NK-92 (cell line): ENCODE data around the gene PDE4D.

Source experiments
- DNase-seq: peaks from one replicate; lab custom pipeline; 2025; ENCODE audit not compliant: unreplicated experiment; lab: John Stamatoyannopoulos, UW

Gene PDE4D

DNA sequence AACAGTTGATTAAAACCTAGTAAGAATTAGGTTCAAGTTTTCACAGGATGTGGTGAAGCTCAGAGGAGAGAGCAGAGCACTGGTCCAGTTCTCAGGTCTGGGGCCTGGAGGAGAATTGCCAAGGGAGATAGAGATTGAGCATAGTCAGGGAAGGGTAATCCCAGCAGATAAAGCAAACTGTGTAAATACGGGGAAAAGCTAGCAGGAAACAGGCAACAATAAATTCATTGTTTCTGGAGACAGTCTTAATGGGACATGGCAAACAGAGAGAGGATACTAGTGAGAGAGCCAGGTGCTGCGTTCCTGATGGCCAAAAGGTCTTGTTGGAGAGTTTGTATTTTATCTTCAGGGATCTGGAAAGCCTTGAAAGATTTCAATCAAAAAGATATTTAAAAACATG is 333.0 kb downstream of the PDE4D start:
- DNase-seq: no peak

DNA sequence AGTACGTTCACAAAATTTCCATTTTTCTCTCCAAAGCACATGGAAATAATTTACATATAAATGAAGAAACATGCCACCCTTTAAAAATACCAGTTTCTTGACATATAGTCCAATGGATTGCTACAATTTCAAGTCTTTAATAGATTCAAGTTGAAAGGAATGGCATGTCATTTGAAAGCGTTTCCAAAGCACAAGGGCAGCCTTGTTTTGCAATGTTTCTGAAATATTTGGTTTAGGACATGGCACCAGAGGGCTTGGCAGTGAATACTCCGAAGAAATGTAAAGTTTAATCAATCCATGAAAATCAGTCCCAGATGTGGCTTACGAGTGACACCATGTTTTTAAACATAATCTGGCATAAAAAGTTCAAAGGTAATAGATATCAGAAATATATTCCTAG is 333.7 kb downstream of the PDE4D start:
- no peak for DNase-seq

DNA sequence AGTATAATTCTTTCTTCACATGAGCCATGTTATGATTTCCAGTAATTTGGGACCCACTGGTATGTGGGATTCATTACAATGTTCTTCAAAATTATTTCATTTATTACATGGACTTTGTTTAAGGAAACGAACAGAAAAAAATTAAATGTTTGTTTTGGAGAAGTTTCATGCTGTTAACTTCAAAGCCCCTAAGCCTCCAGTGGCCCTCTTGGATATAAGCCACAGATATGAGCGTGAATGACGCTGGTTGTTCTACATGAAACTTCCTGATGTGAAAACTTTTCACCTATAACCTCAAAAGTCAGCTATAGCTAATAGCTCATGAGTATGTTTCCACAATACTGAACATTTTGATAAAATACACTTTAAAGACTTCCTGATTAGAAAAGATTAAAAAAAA is 334.2 kb downstream of the PDE4D start:
- no peak for DNase-seq

DNA sequence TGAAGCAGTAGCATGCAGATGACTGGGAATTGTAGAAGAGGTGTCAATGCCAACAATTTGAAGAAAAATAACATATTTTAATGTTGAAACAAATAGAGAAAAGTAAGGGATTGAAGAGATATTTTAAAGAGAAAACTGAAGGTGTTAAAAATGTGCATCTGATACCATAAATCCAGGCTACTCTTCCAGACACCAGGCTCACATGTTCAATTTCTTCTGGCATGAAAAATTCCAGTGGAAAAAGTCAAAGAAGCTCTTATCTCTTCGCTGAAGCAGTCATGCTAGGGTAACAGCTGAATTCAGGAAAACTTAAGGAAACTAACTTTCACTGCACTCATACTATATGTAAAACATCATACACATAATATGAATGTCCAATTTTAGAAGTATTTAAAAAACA is 335.0 kb downstream of the PDE4D start:
- no peak for DNase-seq

DNA sequence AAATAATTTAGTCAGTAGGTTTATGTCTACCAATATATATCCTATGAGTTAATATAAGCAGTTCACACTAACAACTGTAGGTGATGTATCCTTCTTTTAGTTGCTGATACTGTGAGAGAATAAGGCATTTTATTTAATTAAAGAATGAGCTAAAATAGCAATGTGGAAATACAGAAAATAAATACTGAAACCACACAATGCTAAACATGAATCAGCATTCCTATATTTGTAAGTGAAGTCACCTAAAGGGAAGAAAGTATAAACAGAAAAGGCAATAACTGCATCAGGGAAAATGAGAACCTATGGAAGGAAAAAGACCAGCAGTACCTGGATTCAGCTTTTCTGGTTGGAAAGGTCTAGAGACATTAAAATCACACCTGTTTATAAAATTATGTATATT is 336.0 kb downstream of the PDE4D start:
- no peak for DNase-seq

DNA sequence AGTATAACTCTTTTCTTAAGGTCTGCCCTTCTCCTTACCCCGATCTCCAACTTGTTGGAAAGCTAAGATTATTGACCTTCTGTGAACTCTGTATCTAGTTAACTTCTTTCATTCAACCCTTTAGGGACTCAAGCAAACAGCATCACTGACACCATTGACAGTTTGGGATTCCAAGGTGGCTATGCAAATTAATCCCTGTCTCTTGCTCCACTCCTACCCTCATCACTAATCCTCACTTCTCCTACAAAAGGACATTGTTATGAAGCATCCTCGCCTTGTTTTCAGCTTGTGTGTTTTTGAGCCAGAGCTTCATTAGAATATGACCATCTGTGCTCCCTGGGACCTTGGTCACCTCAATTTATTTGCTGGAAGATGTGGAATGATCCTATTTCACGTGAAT is 337.9 kb downstream of the PDE4D start:
- no peak for DNase-seq

DNA sequence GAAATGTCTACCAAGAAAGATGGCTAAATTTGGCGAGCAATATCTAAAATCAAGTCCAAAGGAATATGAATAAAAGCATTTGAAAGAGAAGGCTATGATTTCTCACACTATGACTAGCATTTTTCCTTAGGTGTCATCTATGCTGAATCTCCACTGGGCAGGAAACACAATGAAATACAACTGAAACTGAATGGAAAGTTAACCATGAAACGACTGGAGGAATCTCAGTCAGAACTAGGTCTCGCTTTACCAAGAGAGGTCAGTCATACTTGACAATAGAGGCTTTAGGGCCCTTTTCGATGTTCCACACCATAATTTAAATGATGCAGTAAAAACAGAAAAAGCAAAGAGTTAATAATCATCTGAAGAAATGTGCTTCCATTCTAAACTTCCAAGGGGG is 339.0 kb downstream of the PDE4D start:
- no peak for DNase-seq

DNA sequence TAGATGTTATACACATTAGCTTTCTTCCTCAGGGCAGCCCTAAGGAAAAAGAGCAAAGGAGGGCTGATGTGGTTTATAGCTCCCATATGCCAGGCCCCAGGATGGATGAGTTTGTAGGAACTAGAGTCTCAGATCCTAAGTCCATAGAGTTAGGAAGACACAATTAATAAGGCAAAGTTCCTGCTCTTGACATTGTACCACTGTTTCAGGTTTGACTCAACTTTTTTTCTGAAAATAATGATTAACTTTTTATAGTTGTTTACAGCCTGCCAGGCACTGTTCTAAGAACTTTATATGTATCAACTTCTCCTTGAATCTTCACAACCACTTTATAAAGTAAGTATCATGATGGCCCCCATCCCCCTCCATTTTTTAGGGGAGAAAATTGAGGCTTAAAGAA is 339.5 kb downstream of the PDE4D start:
- no peak for DNase-seq

DNA sequence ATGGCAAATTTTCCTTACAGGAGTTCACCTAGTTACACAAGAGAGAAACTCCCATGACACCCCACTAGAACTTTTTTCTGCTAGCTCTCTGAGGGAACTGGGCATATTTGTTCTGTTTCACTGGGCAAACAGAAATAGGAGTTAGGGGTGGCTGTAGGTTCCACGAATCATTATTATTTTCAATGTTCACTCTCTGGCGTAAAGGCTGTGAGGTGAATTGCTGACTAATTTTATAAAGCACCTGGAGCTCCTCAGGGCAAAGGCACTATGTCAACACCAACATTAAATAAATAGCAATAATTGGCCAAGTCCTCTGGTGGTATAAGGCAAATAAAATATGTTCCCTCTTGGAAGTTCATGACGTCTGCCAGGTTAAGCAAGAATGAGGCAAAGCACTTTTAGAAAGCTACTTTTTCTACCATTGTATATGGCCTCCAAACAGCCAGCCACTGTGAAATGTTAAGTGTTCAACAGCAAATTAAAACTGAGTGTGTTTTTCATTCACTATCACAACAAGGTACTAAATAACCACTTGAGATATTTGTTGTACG is 344.6 kb downstream of the PDE4D start:
- no peak for DNase-seq

DNA sequence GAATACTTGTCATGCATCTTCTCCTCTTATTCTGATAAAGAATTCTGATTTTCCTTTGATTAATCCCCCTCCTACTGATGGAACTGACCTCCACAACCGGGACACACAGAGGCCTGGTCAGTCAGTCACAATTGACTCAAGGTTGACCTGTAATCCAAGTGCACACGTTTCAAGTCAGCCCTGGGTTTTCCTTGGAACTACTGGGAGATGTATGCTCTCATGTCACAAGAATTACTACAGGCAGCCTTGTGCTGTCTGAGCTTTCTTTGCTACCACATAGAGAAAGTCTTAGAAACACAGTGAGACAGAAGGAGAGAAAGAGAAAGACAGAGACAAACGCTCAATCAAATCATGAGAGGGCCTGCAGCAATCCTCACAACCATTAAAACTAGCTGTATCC is 345.8 kb downstream of the PDE4D start:
- no peak for DNase-seq

DNA sequence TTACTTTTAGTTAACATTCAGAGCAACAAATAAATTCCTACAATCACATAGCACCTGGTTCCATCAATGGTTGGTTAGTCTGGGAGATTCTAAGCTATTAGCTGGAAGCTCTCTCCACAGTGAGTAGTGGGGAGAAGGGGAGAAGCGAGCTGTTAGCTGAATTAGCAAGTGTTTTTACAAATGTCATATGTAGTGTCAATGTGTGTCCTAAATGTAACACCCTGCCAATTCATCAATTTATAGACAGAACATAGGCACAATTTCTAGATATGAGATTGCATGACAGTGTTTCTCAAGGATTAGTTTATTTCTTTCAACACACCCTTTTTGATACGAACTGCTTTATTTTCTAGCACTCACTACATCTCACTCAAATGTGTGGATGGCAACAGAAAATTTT is 349.0 kb downstream of the PDE4D start:
- DNase-seq: no peak

DNA sequence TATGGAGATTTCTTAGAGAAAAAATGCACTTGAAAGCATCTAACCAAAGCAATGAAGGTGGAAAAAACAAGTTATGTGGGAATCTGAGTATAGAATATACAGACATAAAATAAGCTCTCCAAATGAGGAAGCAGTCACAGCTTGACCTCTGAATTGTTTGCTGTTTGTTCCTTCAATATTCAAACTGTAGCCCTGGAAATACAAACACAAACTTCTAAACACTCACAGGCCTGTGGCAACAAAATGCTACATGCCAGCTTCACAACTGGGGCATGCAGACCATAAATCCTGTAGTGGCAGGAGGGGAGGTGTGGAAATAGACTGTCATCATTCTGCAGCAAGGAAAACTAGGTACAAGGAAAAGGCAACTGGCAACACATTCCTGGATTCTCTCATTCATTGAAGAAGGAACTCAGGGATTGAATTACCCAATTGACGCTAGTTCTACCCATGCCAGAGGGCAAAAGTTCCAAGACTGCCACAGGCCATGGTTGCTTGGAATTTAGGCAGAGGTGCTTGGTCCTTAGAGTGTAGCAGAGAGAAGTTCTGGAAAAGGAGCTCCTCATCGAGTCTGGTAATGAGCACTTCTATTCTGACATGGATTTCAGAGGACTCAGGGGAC is 349.6 kb downstream of the PDE4D start:
- no peak for DNase-seq

DNA sequence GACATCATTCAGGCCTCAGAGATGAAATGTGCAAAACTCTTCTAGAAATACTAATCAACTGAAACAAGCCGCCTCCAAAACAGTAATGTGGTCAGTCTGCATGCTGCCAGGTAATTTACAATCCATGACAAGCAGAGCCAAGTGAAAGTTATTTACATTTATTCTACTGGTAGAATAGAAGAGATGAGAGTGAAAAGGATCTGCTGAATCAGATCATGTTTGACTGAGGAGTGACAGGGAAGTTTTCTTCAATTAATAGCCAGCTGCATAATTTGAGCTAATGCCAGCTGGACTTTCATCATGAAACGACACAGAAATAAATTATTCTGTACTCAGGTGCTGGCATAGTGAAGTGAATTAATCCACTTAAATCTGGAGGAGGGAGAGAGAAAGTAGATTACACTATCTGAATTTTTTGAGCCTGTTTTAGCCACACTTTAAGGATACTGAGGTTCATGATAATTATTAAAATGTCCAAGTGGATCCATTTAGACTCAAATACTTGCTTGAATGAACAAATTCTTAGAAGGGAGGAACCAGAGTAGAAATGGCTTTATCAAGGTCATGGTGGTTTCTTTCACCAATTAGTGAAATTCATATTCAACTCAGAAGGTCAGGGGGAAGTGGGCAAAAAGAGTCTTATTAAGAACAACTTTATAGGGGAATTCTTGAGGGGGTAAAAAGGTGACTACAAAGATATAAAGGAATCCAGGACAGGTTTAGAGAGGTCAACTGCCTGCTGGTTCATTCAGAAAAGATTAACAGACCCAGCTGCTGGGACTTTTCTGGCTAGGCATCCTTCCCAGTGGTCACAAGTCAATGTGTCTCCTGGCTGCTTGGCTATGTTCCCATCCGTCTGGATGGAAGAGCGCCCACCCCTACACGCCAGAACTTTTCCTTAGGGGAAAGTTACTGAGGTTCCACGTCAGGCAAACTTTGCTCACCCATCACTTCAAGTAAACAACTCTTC is 350.4 kb downstream of the PDE4D start:
- no peak for DNase-seq

DNA sequence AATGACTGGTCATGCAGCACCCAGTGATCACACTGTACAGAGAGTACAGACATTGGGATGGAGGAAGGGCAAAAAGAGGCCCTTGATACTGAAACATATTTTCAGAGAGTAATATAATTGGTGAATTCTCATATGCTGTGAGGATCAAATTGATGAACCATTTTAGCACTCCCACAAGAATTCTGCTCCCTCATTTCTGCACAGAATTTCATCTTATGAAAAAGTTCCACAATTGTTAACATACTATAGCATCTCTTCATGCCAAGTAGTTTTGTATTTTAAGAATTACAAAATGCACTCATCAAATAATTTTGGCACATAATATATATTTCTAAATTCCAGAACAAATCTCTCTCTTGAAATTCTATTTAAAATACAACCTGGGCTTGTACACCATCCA is 351.2 kb downstream of the PDE4D start:
- DNase-seq: no peak

DNA sequence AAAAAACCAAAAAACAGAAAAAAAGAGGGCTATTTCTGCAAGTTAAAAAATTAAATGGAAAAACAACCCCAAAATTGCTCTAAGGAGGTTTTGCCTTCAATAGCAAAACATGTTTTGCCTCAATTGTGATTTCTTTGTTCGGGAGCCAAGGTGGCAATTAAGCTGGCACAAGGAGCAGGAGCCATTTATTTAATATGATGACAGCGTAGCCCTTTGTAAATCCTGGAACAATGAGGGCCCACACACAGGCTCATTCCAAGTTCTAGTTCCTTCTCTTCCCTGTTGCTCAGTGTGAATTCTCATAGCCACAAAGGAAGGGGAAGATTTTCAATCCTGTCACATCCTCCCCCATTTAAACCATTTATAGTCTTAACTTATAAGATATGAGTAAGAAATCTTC is 353.2 kb downstream of the PDE4D start:
- no peak for DNase-seq

DNA sequence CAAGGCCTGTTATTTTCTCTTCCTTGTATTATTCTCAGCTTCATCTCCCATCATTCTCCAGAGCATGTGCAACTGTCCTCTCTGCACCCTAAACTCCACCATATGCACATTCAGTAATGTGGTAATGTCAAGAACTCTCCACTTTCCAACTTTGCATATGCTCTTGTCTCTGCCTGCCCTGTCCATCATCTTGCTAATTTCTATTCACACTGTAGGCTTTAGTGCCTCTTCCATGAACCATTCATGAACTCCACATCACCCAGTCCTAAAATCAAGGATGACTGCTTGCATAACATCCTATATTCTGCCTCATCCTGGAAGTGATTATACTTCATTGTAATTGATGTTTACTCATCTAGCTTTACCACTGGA is 354.8 kb downstream of the PDE4D start:
- no peak for DNase-seq

DNA sequence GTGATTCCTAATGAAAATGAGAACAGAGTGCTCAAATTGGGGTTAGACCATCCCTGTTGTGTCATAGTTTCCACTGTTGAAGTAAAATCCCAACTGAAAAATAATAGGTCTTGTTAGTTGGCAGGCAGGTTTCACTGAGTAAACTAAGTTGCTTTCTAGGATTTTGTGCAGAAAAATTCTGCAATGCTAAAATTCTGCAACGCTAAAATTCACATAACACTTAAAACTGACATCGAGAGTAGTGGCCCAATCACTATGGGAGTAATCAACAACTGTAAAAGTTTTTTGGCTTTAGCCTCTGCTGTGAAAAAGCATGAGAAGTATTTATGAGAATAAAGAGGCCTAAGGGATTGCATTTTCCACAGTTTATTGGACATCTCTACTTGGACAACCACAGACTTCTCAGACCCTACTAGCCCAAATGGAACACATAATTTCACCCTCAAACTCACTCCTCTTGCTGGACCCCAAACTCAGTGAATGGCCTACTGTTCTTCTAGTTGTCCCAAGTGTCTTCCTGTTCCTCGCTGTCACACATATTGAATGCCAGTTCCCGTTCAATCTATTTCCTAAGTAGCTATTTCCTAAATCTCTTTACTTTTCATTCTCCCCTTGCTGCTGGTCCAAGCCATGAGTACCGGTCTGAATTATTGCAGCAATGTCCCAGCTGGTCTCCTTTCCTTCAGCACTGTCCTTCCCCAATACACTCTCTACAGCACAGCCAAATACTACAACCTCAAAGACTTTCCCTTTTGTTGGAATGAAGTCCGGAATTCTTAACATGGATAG is 355.4 kb downstream of the PDE4D start:
- DNase-seq: no peak

DNA sequence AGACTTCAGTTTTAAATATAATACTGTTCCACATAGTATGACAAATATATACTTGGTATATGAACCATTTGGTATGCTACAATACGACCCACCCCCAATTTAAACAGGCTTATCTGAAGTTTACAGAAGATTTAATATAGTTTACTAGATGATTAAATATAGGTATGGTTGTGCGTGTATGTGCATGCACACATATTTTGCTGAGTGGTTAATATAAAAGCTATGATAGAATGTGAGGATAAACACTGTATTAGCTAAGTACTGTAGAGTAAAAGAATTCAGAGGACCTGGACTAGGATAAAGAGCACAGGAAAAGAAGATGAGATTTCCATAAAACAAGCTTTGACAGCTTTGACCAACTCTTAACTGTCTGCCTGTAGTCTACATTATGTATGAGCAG is 356.7 kb downstream of the PDE4D start:
- no peak for DNase-seq

DNA sequence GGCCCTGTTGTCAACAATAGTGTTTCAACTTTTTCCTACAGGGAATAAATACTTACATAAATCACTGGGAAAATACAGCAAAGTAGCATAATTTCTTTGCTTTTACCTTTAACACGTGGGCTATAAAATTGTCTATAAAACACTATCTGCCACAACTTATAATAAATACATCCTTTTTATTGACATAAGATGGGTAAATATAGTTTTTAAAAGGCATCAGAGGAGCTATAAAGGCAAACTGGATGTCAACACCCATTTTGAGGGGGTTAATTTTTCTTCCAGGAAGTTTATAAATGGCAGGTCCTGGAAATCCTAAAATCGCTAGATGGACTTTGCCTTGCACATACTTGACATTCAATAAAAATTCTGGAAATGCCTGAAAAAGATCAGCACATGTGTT is 358.0 kb downstream of the PDE4D start:
- DNase-seq: no peak

DNA sequence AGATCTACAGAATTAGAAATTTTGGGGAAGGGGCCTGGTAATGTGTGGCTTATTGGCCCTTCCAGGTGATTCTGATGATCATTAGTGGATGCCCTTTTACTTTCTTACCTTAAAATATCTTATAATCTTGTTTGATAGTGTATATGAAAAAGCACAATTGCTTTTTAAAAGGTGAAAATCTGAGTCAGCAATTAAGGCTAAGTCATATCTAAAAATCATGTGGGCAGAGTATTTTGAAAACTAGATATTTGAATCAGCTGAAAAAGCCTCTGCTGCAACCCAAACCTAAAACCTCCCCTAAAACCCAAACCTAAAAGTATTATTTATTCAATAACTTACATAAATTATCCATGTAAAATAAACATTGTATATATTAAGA is 359.8 kb downstream of the PDE4D start:
- DNase-seq: no peak

DNA sequence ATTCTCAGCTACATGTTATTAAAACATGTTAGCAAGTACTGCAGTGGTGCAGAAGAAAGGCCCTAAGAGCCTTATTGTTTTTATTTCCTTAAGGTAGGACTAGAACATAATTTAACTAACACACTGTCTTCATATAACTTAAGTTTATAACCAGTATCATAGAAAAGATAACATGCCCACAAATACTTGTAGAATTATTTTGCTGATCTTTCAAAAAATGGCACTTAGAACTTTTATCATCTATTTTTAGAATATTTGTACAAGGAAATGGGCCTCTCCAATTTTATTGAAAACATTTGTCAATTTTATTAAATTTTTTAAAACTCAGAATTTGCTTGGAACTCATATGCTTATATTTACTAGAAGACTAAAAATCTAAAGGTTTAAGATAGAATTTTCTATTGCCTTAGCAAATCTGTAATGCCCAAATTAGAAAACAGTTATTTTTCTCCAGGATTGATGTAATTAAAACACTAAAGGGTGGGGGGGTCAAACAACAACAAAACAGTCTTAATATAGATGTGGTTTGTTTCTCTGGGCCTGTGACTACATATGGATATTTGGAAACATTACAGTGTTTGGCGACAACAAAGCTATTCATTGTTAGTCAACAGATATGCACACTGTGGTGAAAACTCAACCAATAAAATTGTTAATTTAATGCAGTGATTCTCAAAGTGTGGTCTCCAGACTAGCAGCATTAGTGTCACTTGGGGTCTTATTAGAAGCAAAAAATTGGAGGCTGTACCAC is 360.4 kb downstream of the PDE4D start:
- no peak for DNase-seq
